ACC112 (cell line): ENCODE measurements around the gene BAZ1B.
"Not testable (repeated sequence)": the region's sequence is repeated elsewhere in the genome, so short reads cannot be mapped to it uniquely, and the experiment has no call there.

Experiments
- H2AFZ ChIP-seq: fragments of 200-600 bp; sonication (generic); one replicate; pipeline ENCODE4 v1.6.0; 2017; ENCODE audit warnings: antibody characterized with exemption, low read length; ENCODE audit not compliant: unreplicated experiment
- H3K27ac ChIP-seq: fragments of 200-600 bp; sonication (generic); 2 replicates; pipeline ENCODE4 v1.5.1; 2014; ENCODE audit warnings: low read depth, mild to moderate bottlenecking, antibody characterized with exemption, low read length, moderate library complexity
- H3K27me3 ChIP-seq: fragments of 200-600 bp; sonication (generic); 2 replicates; pipeline ENCODE4 v1.6.1; 2014; ENCODE audit warnings: mild to moderate bottlenecking, antibody characterized with exemption, low read length, moderate library complexity, mixed read lengths; ENCODE audit not compliant: insufficient read depth
- H3K36me3 ChIP-seq: fragments of 200-600 bp; sonication (generic); 2 replicates; pipeline ENCODE4 v1.6.1; 2016; ENCODE audit warnings: mild to moderate bottlenecking, antibody characterized with exemption, low read length, moderate library complexity, mixed read lengths; ENCODE audit not compliant: insufficient read depth
- H3K4me1 ChIP-seq: fragments of 200-600 bp; sonication (generic); one replicate; pipeline ENCODE4 v1.6.1; 2016; ENCODE audit warnings: low read length, mixed read lengths; ENCODE audit not compliant: insufficient read depth, unreplicated experiment, control insufficient read depth
- H3K4me3 ChIP-seq: fragments of 200-600 bp; sonication (generic); 2 replicates; pipeline ENCODE4 v1.5.1; 2014; ENCODE audit warnings: mild to moderate bottlenecking, low read depth, low read length
- H3K79me2 ChIP-seq: fragments of 200-600 bp; sonication (generic); one replicate; pipeline ENCODE4 v1.6.0; 2016; ENCODE audit warnings: low read length; ENCODE audit not compliant: control insufficient read depth, unreplicated experiment, insufficient read depth

BAZ1B gene

GRCh38 chr7:73435471-73436009 is 86.6 kb downstream of the BAZ1B start:
- H3K36me3 ChIP-seq: no peaks in the 10 kb centered on the region
- no peaks in the 10 kb centered on the region for H3K27me3 ChIP-seq
- no peak overlapping the region for H3K27ac ChIP-seq
- no peaks in the 10 kb centered on the region for H3K79me2 ChIP-seq
- no peaks in the 10 kb centered on the region for H3K4me1 ChIP-seq
- H3K4me3 ChIP-seq: no peak overlapping the region
- no peak overlapping the region for H2AFZ ChIP-seq

GRCh38 chr7:73434701-73435069 is 87.4 kb downstream of the BAZ1B start:
- Histone ChIP-seq H3K79me2 (no peaks in the 10 kb centered on the region), H3K4me3 (no peak overlapping the region), H3K36me3 (no peaks in the 10 kb centered on the region), H2AFZ (no peak overlapping the region), H3K4me1 (no peaks in the 10 kb centered on the region), H3K27ac (no peak overlapping the region), H3K27me3 (no peaks in the 10 kb centered on the region)

- Histone ChIP-seq H2AFZ (no peak overlapping the region), H3K4me1 (no peaks in the 10 kb centered on the region), H3K36me3 (no peaks in the 10 kb centered on the region), H3K4me3 (peak overlapping the region; percentile 66), H3K79me2 (no peaks in the 10 kb centered on the region), H3K27ac (no peak overlapping the region), H3K27me3 (no peaks in the 10 kb centered on the region)
Observed at GRCh38 chr7:73433924-73434700, 88.0 kb downstream of the BAZ1B start.

- no peak overlapping the region for H3K27ac ChIP-seq
- H3K4me3 ChIP-seq: no peak overlapping the region
- no peaks in the 10 kb centered on the region for H3K27me3 ChIP-seq
- no peak overlapping the region for H2AFZ ChIP-seq
- no peaks in the 10 kb centered on the region for H3K36me3 ChIP-seq
- H3K4me1 ChIP-seq: no peaks in the 10 kb centered on the region
- H3K79me2 ChIP-seq: no peaks in the 10 kb centered on the region
Observed at GRCh38 chr7:73432676-73433075, 89.4 kb downstream of the BAZ1B start.

GRCh38 chr7:73431041-73431835 is 90.9 kb downstream of the BAZ1B start:
- no peaks in the 10 kb centered on the region for H3K27me3 ChIP-seq
- no peak overlapping the region for H3K4me3 ChIP-seq
- H3K36me3 ChIP-seq: no peaks in the 10 kb centered on the region
- no peak overlapping the region for H2AFZ ChIP-seq
- H3K79me2 ChIP-seq: no peaks in the 10 kb centered on the region
- H3K27ac ChIP-seq: no peak overlapping the region
- H3K4me1 ChIP-seq: no peaks in the 10 kb centered on the region

GRCh38 chr7:73430540-73430939 is 91.6 kb downstream of the BAZ1B start:
- not testable (repeated sequence) for H3K4me3 ChIP-seq, H2AFZ ChIP-seq

GRCh38 chr7:73429622-73430505 is 92.2 kb downstream of the BAZ1B start:
- no peak overlapping the region for H2AFZ ChIP-seq
- H3K27me3 ChIP-seq: no peaks in the 10 kb centered on the region
- no peaks in the 10 kb centered on the region for H3K4me1 ChIP-seq
- H3K36me3 ChIP-seq: no peaks in the 10 kb centered on the region
- no peak overlapping the region for H3K4me3 ChIP-seq
- H3K79me2 ChIP-seq: no peaks in the 10 kb centered on the region
- no peak overlapping the region for H3K27ac ChIP-seq

More at GRCh38 chr7:73430540-73430939, 91.6 kb downstream of the BAZ1B start:
- H3K4me1 ChIP-seq, H3K27ac ChIP-seq, H3K27me3 ChIP-seq, H3K36me3 ChIP-seq, H3K79me2 ChIP-seq: not testable (repeated sequence)

- Histone ChIP-seq H3K36me3 (no peaks in the 10 kb centered on the region), H3K79me2 (no peaks in the 10 kb centered on the region), H3K27me3 (no peaks in the 10 kb centered on the region), H2AFZ (no peak overlapping the region), H3K27ac (no peak overlapping the region), H3K4me1 (no peaks in the 10 kb centered on the region), H3K4me3 (no peak overlapping the region)
Observed at GRCh38 chr7:73429215-73429614, 92.9 kb downstream of the BAZ1B start.

- Histone ChIP-seq H3K27me3 (no peaks in the 10 kb centered on the region), H3K36me3 (no peaks in the 10 kb centered on the region), H3K4me1 (no peaks in the 10 kb centered on the region), H2AFZ (no peak overlapping the region), H3K79me2 (no peaks in the 10 kb centered on the region), H3K4me3 (no peak overlapping the region), H3K27ac (no peak overlapping the region)
Observed at GRCh38 chr7:73427902-73428787, 93.9 kb downstream of the BAZ1B start.
